K562 (cell line): ENCODE measurements around the gene WT1. TPM values are rescaled to one million over a fixed set of nuclear protein-coding genes. Genes with fewer than 3 reads are reported as not detected.

ENCODE experiments used
- CBX3 ChIP-seq, 2 experiments: IDR thresholded peaks; 1 replicate in 1 of 2; 2 replicates in 1 of 2; pipeline ENCODE4 v1.6.1; 2012; ENCODE audit warnings: inconsistent platforms in 2 of 2, low read length in 2 of 2, borderline replicate concordance in 1 of 2, control low read depth in 1 of 2
- CTBP1 ChIP-seq: fragments of 450-650 bp; IDR thresholded peaks from 2 replicates; pipeline ENCODE4 v1.6.1; 2016; ENCODE audit warnings: borderline replicate concordance
- CXXC5 ChIP-seq: fragments of 250-450 bp; sonication (Bioruptor Pico); IDR thresholded peaks from 2 replicates; pipeline ENCODE4 v1.8.0; 2022; ENCODE audit warnings: inconsistent platforms, mild to moderate bottlenecking, moderate library complexity
- DACH1 ChIP-seq: fragments of 450-650 bp; IDR thresholded peaks from 2 replicates; pipeline ENCODE4 v1.6.1; 2018; ENCODE audit not compliant: partially characterized antibody
- ELF4 ChIP-seq: fragments of 450-650 bp; formaldehyde crosslinking; IDR thresholded peaks from 2 replicates; pipeline ENCODE4 v1.4.0; 2022; ENCODE audit warnings: missing genetic modification characterization
- HDAC2 ChIP-seq: fragments of 450-650 bp; IDR thresholded peaks from 2 replicates; pipeline ENCODE4 v1.6.1; 2016; ENCODE audit warnings: mild to moderate bottlenecking
- KDM4B ChIP-seq, 2 experiments: fragments of 450-650 bp in 1 of 2; sonication (generic) in 1 of 2; IDR thresholded peaks; 2 replicates each; pipeline ENCODE4 v1.6.1; 2016 to 2017; ENCODE audit warnings: borderline replicate concordance in 2 of 2, antibody characterized with exemption in 1 of 2, low read depth in 1 of 2, mild to moderate bottlenecking in 1 of 2
- NBN ChIP-seq: fragments of 450-650 bp; IDR thresholded peaks from 2 replicates; pipeline ENCODE4 v1.6.1; 2016; ENCODE audit warnings: low read depth, mild to moderate bottlenecking
- NFIX ChIP-seq: fragments of 250-450 bp; sonication (Bioruptor Pico); IDR thresholded peaks from 2 replicates; pipeline ENCODE4 v1.4.0; 2020; ENCODE audit warnings: low read depth, mild to moderate bottlenecking, moderate library complexity
- NR2C2 ChIP-seq, 2 experiments: fragments of 200-800 bp in 1 of 2; sonication (Bioruptor generic) in 1 of 2; sonication (generic) in 1 of 2; formaldehyde crosslinking in 1 of 2; IDR thresholded peaks; 2 replicates each; pipeline versions ENCODE4 v1.6.1 to v1.8.0; 2016 to 2022; ENCODE audit warnings: mild to moderate bottlenecking in 1 of 2, missing compliant biosample characterization in 1 of 2, missing genetic modification characterization in 1 of 2, missing genetic modification reagents in 1 of 2
- PHF20 ChIP-seq: fragments of 450-650 bp; IDR thresholded peaks from 2 replicates; pipeline ENCODE4 v1.6.1; 2018; ENCODE audit not compliant: partially characterized antibody
- POLR2G ChIP-seq: fragments of 200-400 bp; formaldehyde crosslinking; IDR thresholded peaks from 2 replicates; pipeline ENCODE4 v1.6.1; 2017; ENCODE audit warnings: low read depth, mild to moderate bottlenecking, antibody characterized with exemption, low read length, moderate library complexity
- PYGO2 ChIP-seq: fragments of 450-650 bp; IDR thresholded peaks from 2 replicates; pipeline ENCODE4 v1.6.1; 2016; ENCODE audit warnings: mild to moderate bottlenecking, missing genetic modification characterization, moderate library complexity, missing compliant biosample characterization
- RAD21 ChIP-seq, 2 experiments: fragments of 250-450 bp in 1 of 2; fragments of 450-650 bp in 1 of 2; sonication (Bioruptor Pico) in 1 of 2; formaldehyde crosslinking in 1 of 2; IDR thresholded peaks in 1 of 2; conservative IDR thresholded peaks in 1 of 2; 2 replicates each; pipeline versions ENCODE4 v1.4.0 to v1.8.0; 2020 to 2022; ENCODE audit warnings: mild to moderate bottlenecking in 2 of 2, moderate library complexity in 1 of 2
- RBBP5 ChIP-seq: fragments of 200-600 bp; sonication (generic); IDR thresholded peaks from 2 replicates; pipeline ENCODE4 v1.6.1; 2012; ENCODE audit warnings: borderline replicate concordance, mild to moderate bottlenecking, low read length, control low read depth, inconsistent platforms; ENCODE audit not compliant: insufficient read depth, poor library complexity, severe bottlenecking
- RBM14 ChIP-seq: fragments of 200-400 bp; formaldehyde crosslinking; IDR thresholded peaks from 2 replicates; pipeline ENCODE4 v1.6.1; 2018; ENCODE audit warnings: low read depth, mild to moderate bottlenecking, low read length, moderate library complexity, borderline replicate concordance; ENCODE audit not compliant: insufficient read depth
- SAFB ChIP-seq: fragments of 200-400 bp; formaldehyde crosslinking; IDR thresholded peaks from 2 replicates; pipeline ENCODE4 v1.6.1; 2017; ENCODE audit warnings: low read depth, low read length, borderline replicate concordance
- SAFB2 ChIP-seq: fragments of 200-400 bp; formaldehyde crosslinking; IDR thresholded peaks from 2 replicates; pipeline ENCODE4 v1.6.1; 2018; ENCODE audit warnings: borderline replicate concordance, low read length, low read depth, moderate library complexity; ENCODE audit not compliant: severe bottlenecking
- SMARCA4 ChIP-seq: fragments of 450-650 bp; IDR thresholded peaks from 2 replicates; pipeline ENCODE4 v1.6.1; 2016
- TBP ChIP-seq: optimal IDR thresholded peaks from 2 replicates; pipeline ENCODE3; 2011; ENCODE audit warnings: low read depth, low read length, improper control_type of control experiment
- ZFX ChIP-seq: sonication (generic); formaldehyde crosslinking; IDR thresholded peaks from 2 replicates; pipeline ENCODE4 v1.8.0; 2022; ENCODE audit warnings: mild to moderate bottlenecking, missing genetic modification reagents, moderate library complexity
- ZNF239 ChIP-seq: fragments of 250-450 bp; sonication (Bioruptor Pico); IDR thresholded peaks from 2 replicates; pipeline ENCODE4 v1.4.0; 2020; ENCODE audit warnings: mild to moderate bottlenecking
- ZNF76 ChIP-seq: fragments of 250-450 bp; sonication (Bioruptor Pico); IDR thresholded peaks from 2 replicates; pipeline ENCODE4 v1.4.0; 2020; ENCODE audit warnings: mild to moderate bottlenecking, moderate library complexity, borderline replicate concordance
- polyA plus RNA-seq, 8 experiments: library from polyadenylated mRNA; depleted of rRNA in 4 of 8; stranded (reverse) in 5 of 8; unstranded in 3 of 8; fragments of >200 nt; fragmentation: Nextera tagmentation in 2 of 8; fragmentation: Illumina TruSeq in 1 of 8; extraction: Ambion mirVana in 2 of 8; extraction: Trizol in 1 of 8; gene quantifications; 2 replicates each; pipeline versions ENCODE4 v1.2.1 to v1.2.3, GENCODE V29; 2011 to 2014; ENCODE audit warnings: inconsistent platforms in 1 of 8, missing spikeins in 1 of 8
- total RNA-seq, 7 experiments: library from RNA; depleted of rRNA in 6 of 7; stranded (reverse); fragments of >200 nt in 6 of 7; fragmentation: Illumina TruSeq in 2 of 7; extraction: Trizol in 2 of 7; gene quantifications; 2 replicates each; pipeline versions ENCODE4 v1.2.1 to v1.2.3, GENCODE V29; 2011 to 2021; ENCODE audit warnings: low replicate concordance in 1 of 7
- TF ChIP-seq, protein P1 (sequence below): fragments of 450-650 bp; IDR thresholded peaks from 2 replicates; pipeline ENCODE4 v1.6.1; 2014; ENCODE audit warnings: low read depth, mild to moderate bottlenecking, moderate library complexity, borderline replicate concordance
- TF ChIP-seq, protein P2 (sequence below): conservative IDR thresholded peaks from 2 replicates; pipeline ENCODE4 v1.6.1; 2011; ENCODE audit warnings: low read depth, mild to moderate bottlenecking, low read length; ENCODE audit not compliant: control insufficient read depth

WT1 gene
- total and polyA plus RNA-seq, 9 of the 15 experiments (the other 6 are each of a cell fraction or from before 2014, with no cell fraction given) = 7.1 to 33.8 (median 19.4) TPM

DNA sequence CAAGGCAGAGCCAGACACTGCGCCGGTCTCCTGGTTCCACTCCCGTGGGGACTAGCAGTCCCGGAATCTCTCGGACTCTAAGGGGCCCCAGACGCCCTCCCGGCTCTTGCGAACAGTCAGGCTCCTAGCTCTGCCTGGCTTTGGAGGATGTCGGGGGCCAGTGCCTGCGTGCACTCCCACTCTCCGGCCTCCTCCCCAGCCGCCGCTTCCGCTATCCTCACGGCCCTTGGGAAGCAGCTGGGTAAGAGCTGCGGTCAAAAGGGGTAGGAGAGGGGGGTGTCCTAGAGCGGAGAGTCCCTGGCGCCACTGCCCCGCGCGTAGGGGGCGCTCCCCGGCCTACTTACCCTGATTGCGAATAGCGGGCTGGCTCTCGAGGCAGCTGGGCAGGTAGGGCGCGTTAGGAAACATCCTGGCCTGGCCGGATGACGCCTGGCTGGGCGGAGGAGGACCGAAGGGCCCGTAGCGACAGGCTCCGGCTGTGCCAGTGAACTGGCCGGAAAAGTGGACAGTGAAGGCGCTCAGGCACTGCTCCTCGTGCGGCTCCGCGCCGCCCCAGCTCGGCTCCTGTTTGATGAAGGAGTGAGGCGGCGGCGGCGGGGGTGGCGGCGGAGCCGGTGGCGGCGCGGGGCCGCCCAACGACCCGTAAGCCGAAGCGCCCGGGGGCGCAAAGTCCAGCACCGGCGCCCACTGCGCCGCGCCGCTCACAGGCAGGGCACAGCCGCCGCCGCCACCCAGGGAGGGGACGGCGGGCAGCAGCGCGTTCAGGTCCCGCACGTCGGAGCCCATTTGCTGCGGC, 785 bp downstream of the WT1 start (continued):
- peak in 1 of 2 experiments; percentile 34; a peak in 2 of 3 replicates for TF ChIP-seq CBX3 (IDR thresholded peaks at IDR 0.05; ENCODE audit: borderline replicate concordance in 1 of 2, low read length in 2 of 2)
- no peak; a peak in 1 of 4 replicates for TF ChIP-seq KDM4B (IDR thresholded peaks at IDR 0.05; ENCODE audit: borderline replicate concordance in 2 of 2, low read depth in 1 of 2)
- 0 out of 2 replicates have a peak, but pooled peaks have one; percentile 41 for TF ChIP-seq ELF4 (CRISPR knock-in tag)
- TF ChIP-seq SAFB2 = no peak
- no peak for TF ChIP-seq RBM14
- no peak for TF ChIP-seq PYGO2
- TF ChIP-seq, protein P1, sequence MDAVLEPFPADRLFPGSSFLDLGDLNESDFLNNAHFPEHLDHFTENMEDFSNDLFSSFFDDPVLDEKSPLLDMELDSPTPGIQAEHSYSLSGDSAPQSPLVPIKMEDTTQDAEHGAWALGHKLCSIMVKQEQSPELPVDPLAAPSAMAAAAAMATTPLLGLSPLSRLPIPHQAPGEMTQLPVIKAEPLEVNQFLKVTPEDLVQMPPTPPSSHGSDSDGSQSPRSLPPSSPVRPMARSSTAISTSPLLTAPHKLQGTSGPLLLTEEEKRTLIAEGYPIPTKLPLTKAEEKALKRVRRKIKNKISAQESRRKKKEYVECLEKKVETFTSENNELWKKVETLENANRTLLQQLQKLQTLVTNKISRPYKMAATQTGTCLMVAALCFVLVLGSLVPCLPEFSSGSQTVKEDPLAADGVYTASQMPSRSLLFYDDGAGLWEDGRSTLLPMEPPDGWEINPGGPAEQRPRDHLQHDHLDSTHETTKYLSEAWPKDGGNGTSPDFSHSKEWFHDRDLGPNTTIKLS = 0 out of 2 replicates have a peak, but pooled peaks have one; percentile 30
- TF ChIP-seq ZNF76 (CRISPR knock-in tag) = 0 out of 2 replicates have a peak, but pooled peaks have one; percentile 31
- TF ChIP-seq NR2C2 (CRISPR knock-in tag; IDR thresholded peaks at IDR 0.05) = no peak
- peak; percentile 43; the same call in 1 of the 2 replicates for TF ChIP-seq NR2C2 (tag; IDR thresholded peaks at IDR 0.05)
- TF ChIP-seq ZFX (CRISPR knock-in tag) = peak; percentile 92
- TF ChIP-seq ZNF239 (CRISPR knock-in tag) = 0 out of 2 replicates have a peak, but pooled peaks have one; percentile 8
- TF ChIP-seq NFIX (CRISPR knock-in tag) = no peak
- TF ChIP-seq SMARCA4 = peak; percentile 57; the same call in 1 of the 2 replicates
- peak; percentile 86 for TF ChIP-seq CTBP1
- peak; percentile 45; the same call in 1 of the 2 replicates for TF ChIP-seq HDAC2
- peak; percentile 93 for TF ChIP-seq POLR2G
- peak; percentile 69 for TF ChIP-seq CXXC5 (CRISPR knock-in tag)
- peak; percentile 79 for TF ChIP-seq RBBP5
- peak; percentile 47 for TF ChIP-seq TBP
- TF ChIP-seq DACH1 = peak; percentile 42
- TF ChIP-seq, protein P2, sequence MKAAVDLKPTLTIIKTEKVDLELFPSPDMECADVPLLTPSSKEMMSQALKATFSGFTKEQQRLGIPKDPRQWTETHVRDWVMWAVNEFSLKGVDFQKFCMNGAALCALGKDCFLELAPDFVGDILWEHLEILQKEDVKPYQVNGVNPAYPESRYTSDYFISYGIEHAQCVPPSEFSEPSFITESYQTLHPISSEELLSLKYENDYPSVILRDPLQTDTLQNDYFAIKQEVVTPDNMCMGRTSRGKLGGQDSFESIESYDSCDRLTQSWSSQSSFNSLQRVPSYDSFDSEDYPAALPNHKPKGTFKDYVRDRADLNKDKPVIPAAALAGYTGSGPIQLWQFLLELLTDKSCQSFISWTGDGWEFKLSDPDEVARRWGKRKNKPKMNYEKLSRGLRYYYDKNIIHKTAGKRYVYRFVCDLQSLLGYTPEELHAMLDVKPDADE = peak; percentile 75
- TF ChIP-seq SAFB = 0 out of 2 replicates have a peak, but pooled peaks have one; percentile 16
- peak; percentile 53 for TF ChIP-seq NBN
- peak; percentile 53 for TF ChIP-seq PHF20
- TF ChIP-seq RAD21 (CRISPR knock-in tag; conservative IDR thresholded peaks at IDR 0.05 in 1 of 2, IDR thresholded peaks at IDR 0.05 in 1 of 2) = peak; percentile 46 to 59
